HUES6 (cell line): ENCODE results near the gene SAMHD1.
"Not testable (repeated sequence)": the region's sequence is repeated elsewhere in the genome, so short reads cannot be mapped to it uniquely, and the experiment has no call there.

Experiments
- H3K27ac ChIP-seq: 2 replicates; pipeline ENCODE4 v1.7.0; 2013; ENCODE audit warnings: low read depth, mild to moderate bottlenecking, low read length, inconsistent platforms
- H3K27me3 ChIP-seq: 2 replicates; pipeline ENCODE4 v1.6.1; 2013; ENCODE audit warnings: low read length; ENCODE audit not compliant: control insufficient read depth, insufficient read depth
- H3K36me3 ChIP-seq: 2 replicates; pipeline ENCODE4 v1.6.1; 2013; ENCODE audit warnings: low read length; ENCODE audit not compliant: control insufficient read depth, insufficient read depth
- H3K4me1 ChIP-seq: 2 replicates; pipeline ENCODE4 v1.6.1; 2013; ENCODE audit warnings: low read length; ENCODE audit not compliant: control insufficient read depth, insufficient read depth
- H3K4me3 ChIP-seq: 2 replicates; pipeline ENCODE4 v1.5.1; 2013; ENCODE audit warnings: low read depth, low read length
- H3K9ac ChIP-seq: one replicate; pipeline ENCODE4 v1.6.1; 2013; ENCODE audit warnings: mild to moderate bottlenecking, low read length
- H3K9me3 ChIP-seq: 2 replicates; pipeline ENCODE4 v1.6.1; 2013; ENCODE audit warnings: low read depth, low read length; ENCODE audit not compliant: control insufficient read depth, insufficient read depth

SAMHD1 gene

GRCh38 chr20:36908603-36909002, 42.9 kb downstream of the SAMHD1 start:
- Histone ChIP-seq H3K27ac (no peak overlapping the region), H3K9me3 (no peaks in the 10 kb centered on the region), H3K27me3 (no peaks in the 10 kb centered on the region), H3K9ac (no peak overlapping the region), H3K4me1 (peaks cover 14% of the 10 kb centered on the region; the same call in 1 of the 2 replicates), H3K4me3 (no peak overlapping the region), H3K36me3 (peaks cover 18% of the 10 kb centered on the region)

GRCh38 chr20:36906086-36906485, 45.4 kb downstream of the SAMHD1 start:
- H3K9ac ChIP-seq, H3K4me1 ChIP-seq, H3K9me3 ChIP-seq, H3K27ac ChIP-seq, H3K27me3 ChIP-seq, H3K4me3 ChIP-seq: not testable (repeated sequence)
- H3K36me3 ChIP-seq, result peaks cover 29% of the 10 kb centered on the region

GRCh38 chr20:36905566-36905965, 45.9 kb downstream of the SAMHD1 start:
- not testable (repeated sequence) for H3K27me3 ChIP-seq

GRCh38 chr20:36904690-36905089, 46.8 kb downstream of the SAMHD1 start:
- Histone ChIP-seq H3K36me3 (peaks cover 32% of the 10 kb centered on the region), H3K27ac (no peak overlapping the region), H3K9me3 (no peaks in the 10 kb centered on the region), H3K4me3 (no peak overlapping the region), H3K9ac (no peak overlapping the region), H3K4me1 (no peaks in the 10 kb centered on the region), H3K27me3 (no peaks in the 10 kb centered on the region)

More at GRCh38 chr20:36905566-36905965, 45.9 kb downstream of the SAMHD1 start:
- not testable (repeated sequence) for H3K27ac ChIP-seq, H3K9me3 ChIP-seq, H3K9ac ChIP-seq, H3K4me3 ChIP-seq, H3K4me1 ChIP-seq
- H3K36me3 ChIP-seq, result peaks cover 32% of the 10 kb centered on the region

- H3K4me1 ChIP-seq, result no peaks in the 10 kb centered on the region
- peaks cover 44% of the 10 kb centered on the region; the same call in 1 of the 2 replicates for H3K36me3 ChIP-seq
- no peaks in the 10 kb centered on the region for H3K27me3 ChIP-seq
- no peak overlapping the region for H3K9ac ChIP-seq
- H3K4me3 ChIP-seq, result no peak overlapping the region
- H3K27ac ChIP-seq, result no peak overlapping the region
- no peaks in the 10 kb centered on the region for H3K9me3 ChIP-seq
Measured at GRCh38 chr20:36895036-36895435, 56.5 kb downstream of the SAMHD1 start.

- no peaks in the 10 kb centered on the region for H3K4me1 ChIP-seq
- peaks cover 46% of the 10 kb centered on the region; the same call in 1 of the 2 replicates for H3K36me3 ChIP-seq
- H3K9ac ChIP-seq, result no peak overlapping the region
- no peaks in the 10 kb centered on the region for H3K9me3 ChIP-seq
- no peaks in the 10 kb centered on the region for H3K27me3 ChIP-seq
- H3K27ac ChIP-seq, result no peak overlapping the region
- H3K4me3 ChIP-seq, result no peak overlapping the region
Measured at GRCh38 chr20:36893801-36894200, 57.7 kb downstream of the SAMHD1 start.

GRCh38 chr20:36891211-36891610, 60.3 kb downstream of the SAMHD1 start:
- no peaks in the 10 kb centered on the region for H3K27me3 ChIP-seq
- H3K9me3 ChIP-seq, result no peaks in the 10 kb centered on the region
- no peak overlapping the region for H3K27ac ChIP-seq
- peaks cover 15% of the 10 kb centered on the region for H3K4me1 ChIP-seq
- H3K4me3 ChIP-seq, result no peak overlapping the region
- no peak overlapping the region for H3K9ac ChIP-seq
- H3K36me3 ChIP-seq, result peaks cover 29% of the 10 kb centered on the region; the same call in 1 of the 2 replicates

GRCh38 chr20:36890586-36890985, 60.9 kb downstream of the SAMHD1 start:
- Histone ChIP-seq H3K9me3 (no peaks in the 10 kb centered on the region), H3K4me1 (peaks cover 15% of the 10 kb centered on the region), H3K4me3 (no peak overlapping the region), H3K36me3 (peaks cover 26% of the 10 kb centered on the region; the same call in 1 of the 2 replicates), H3K27ac (no peak overlapping the region), H3K27me3 (no peaks in the 10 kb centered on the region), H3K9ac (no peak overlapping the region)

GRCh38 chr20:36888880-36889516, 62.5 kb downstream of the SAMHD1 start:
- Histone ChIP-seq H3K27me3 (no peaks in the 10 kb centered on the region), H3K36me3 (peaks cover 24% of the 10 kb centered on the region; the same call in 1 of the 2 replicates), H3K4me1 (peaks cover 15% of the 10 kb centered on the region), H3K9ac (no peak overlapping the region), H3K9me3 (no peaks in the 10 kb centered on the region), H3K27ac (no peak overlapping the region), H3K4me3 (no peak overlapping the region)

- no peak overlapping the region for H3K4me3 ChIP-seq
- no peaks in the 10 kb centered on the region for H3K27me3 ChIP-seq
- H3K27ac ChIP-seq, result no peak overlapping the region
- H3K9ac ChIP-seq, result no peak overlapping the region
- no peaks in the 10 kb centered on the region for H3K9me3 ChIP-seq
- H3K4me1 ChIP-seq, result peaks cover 15% of the 10 kb centered on the region
- peaks cover 12% of the 10 kb centered on the region; the same call in 1 of the 2 replicates for H3K36me3 ChIP-seq
Measured at GRCh38 chr20:36887752-36888090, 63.8 kb downstream of the SAMHD1 start.

- Histone ChIP-seq H3K9ac (no peak overlapping the region), H3K36me3 (peaks cover 7% of the 10 kb centered on the region; the same call in 1 of the 2 replicates), H3K27ac (no peak overlapping the region), H3K9me3 (no peaks in the 10 kb centered on the region), H3K4me1 (peaks cover 15% of the 10 kb centered on the region), H3K27me3 (no peaks in the 10 kb centered on the region), H3K4me3 (no peak overlapping the region)
Measured at GRCh38 chr20:36886859-36887751, 64.4 kb downstream of the SAMHD1 start.
